ENCODE data around the gene PFKFB4.

Gene PFKFB4

DNA sequence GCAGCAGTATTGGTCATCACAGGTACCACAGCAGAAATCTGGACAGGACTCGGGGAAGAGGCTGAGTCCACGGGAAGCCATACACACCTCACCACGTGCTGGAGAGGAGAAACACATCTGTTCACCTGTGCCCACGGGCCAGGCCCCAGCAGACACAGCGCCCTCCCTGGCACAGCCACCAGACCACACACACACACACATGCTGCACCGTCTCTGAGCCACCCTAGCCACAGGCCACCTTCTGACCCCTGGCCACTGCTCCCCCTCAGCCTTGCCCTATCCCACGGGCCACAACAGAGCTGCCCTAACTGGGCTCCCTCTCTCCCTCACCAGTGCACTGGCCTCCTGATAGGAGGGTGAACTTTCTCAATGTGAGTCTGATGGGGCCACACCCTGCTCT, 55.4 kb downstream of the PFKFB4 start:
- Histone ChIP-seq H3K9ac (ENCODE audit: low read depth, low read length) (no peak overlapping the region), H2AFZ (ENCODE audit: low read depth, low read length) (no peak overlapping the region), H3K27me3 (ENCODE audit: insufficient read depth, low read length, poor library complexity) (peaks cover 11% of the 10 kb centered on the region), H3K4me1 (ENCODE audit: insufficient read depth, low read length) (no peaks in the 10 kb centered on the region), H3K27ac (ENCODE audit: low read length) (no peak overlapping the region), H3K9me3 (ENCODE audit: insufficient read depth, low read length, severe bottlenecking) (no peaks in the 10 kb centered on the region), H3K4me3 (ENCODE audit: low read depth in 1 of 2, low read length in 2 of 2) (no peak overlapping the region), H4K20me1 (ENCODE audit: insufficient read depth, low read length) (peaks cover 15% of the 10 kb centered on the region; the same call in 1 of the 2 replicates), H3K4me2 (ENCODE audit: insufficient read depth, low read length) (no peak overlapping the region), H3K36me3 (ENCODE audit: insufficient read depth, low read length) (no peaks in the 10 kb centered on the region), H3K79me2 (ENCODE audit: insufficient read depth, low read length) (no peaks in the 10 kb centered on the region)
- no peak for ATAC-seq (ENCODE audit: insufficient read depth, low read depth)
- DNase-seq = no peak
- no peak for TF ChIP-seq CTCF (IDR thresholded peaks at IDR 0.05; ENCODE audit: borderline replicate concordance, extremely low read depth, low read length, poor library complexity, severe bottlenecking)
- TF ChIP-seq EZH2 (IDR thresholded peaks at IDR 0.05; ENCODE audit: borderline replicate concordance, low read depth, low read length, severe bottlenecking) = no peak

DNA sequence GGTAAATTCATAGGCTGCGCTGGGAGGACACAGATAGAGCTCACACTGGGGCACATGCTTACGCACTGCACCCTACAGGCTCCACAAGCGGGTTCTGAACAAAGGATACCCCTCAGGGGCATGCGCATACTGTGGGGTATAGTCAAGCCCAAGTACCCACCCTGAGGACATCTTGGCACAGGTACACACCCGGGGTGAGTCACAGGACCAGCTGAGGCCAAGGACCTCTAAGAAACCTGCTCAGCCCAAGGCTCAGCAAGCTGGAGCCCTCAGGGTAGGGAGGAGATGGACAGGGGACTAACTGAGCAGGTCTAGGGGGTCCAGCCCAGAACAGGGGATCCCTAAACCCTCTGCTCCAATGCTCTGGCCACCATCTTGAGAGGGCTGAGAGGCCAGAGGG, 55.9 kb downstream of the PFKFB4 start:
- Histone ChIP-seq H3K4me3 (ENCODE audit: low read depth in 1 of 2, low read length in 2 of 2) (no peak overlapping the region), H4K20me1 (ENCODE audit: insufficient read depth, low read length) (peaks cover 15% of the 10 kb centered on the region; the same call in 1 of the 2 replicates), H3K27ac (ENCODE audit: low read length) (no peak overlapping the region), H3K9ac (ENCODE audit: low read depth, low read length) (no peak overlapping the region), H3K36me3 (ENCODE audit: insufficient read depth, low read length) (no peaks in the 10 kb centered on the region), H3K9me3 (ENCODE audit: insufficient read depth, low read length, severe bottlenecking) (no peaks in the 10 kb centered on the region), H3K79me2 (ENCODE audit: insufficient read depth, low read length) (no peaks in the 10 kb centered on the region), H3K4me1 (ENCODE audit: insufficient read depth, low read length) (no peaks in the 10 kb centered on the region), H2AFZ (ENCODE audit: low read depth, low read length) (no peak overlapping the region), H3K4me2 (ENCODE audit: insufficient read depth, low read length) (no peak overlapping the region), H3K27me3 (ENCODE audit: insufficient read depth, low read length, poor library complexity) (peaks cover 11% of the 10 kb centered on the region)
- no peak for TF ChIP-seq EZH2 (IDR thresholded peaks at IDR 0.05; ENCODE audit: borderline replicate concordance, low read depth, low read length, severe bottlenecking)
- TF ChIP-seq CTCF (IDR thresholded peaks at IDR 0.05; ENCODE audit: borderline replicate concordance, extremely low read depth, low read length, poor library complexity, severe bottlenecking) = no peak
- no peak for ATAC-seq (ENCODE audit: insufficient read depth, low read depth)
- DNase-seq = no peak

- no peak overlapping the region for H3K9ac ChIP-seq (ENCODE audit: low read depth, low read length)
- ATAC-seq (ENCODE audit: insufficient read depth, low read depth) = no peak
- no peaks in the 10 kb centered on the region for H3K79me2 ChIP-seq (ENCODE audit: insufficient read depth, low read length)
- H3K27me3 ChIP-seq (ENCODE audit: insufficient read depth, low read length, poor library complexity) = no peaks in the 10 kb centered on the region
- H3K36me3 ChIP-seq (ENCODE audit: insufficient read depth, low read length) = no peaks in the 10 kb centered on the region
- TF ChIP-seq CTCF (IDR thresholded peaks at IDR 0.05; ENCODE audit: borderline replicate concordance, extremely low read depth, low read length, poor library complexity, severe bottlenecking) (no peak), EZH2 (IDR thresholded peaks at IDR 0.05; ENCODE audit: borderline replicate concordance, low read depth, low read length, severe bottlenecking) (no peak)
- no peak overlapping the region for H2AFZ ChIP-seq (ENCODE audit: low read depth, low read length)
- H3K27ac ChIP-seq (ENCODE audit: low read length) = no peak overlapping the region
- no peaks in the 10 kb centered on the region for H3K4me1 ChIP-seq (ENCODE audit: insufficient read depth, low read length)
- no peaks in the 10 kb centered on the region for H4K20me1 ChIP-seq (ENCODE audit: insufficient read depth, low read length)
- no peak overlapping the region for H3K4me2 ChIP-seq (ENCODE audit: insufficient read depth, low read length)
- H3K4me3 ChIP-seq (ENCODE audit: low read depth in 1 of 2, low read length in 2 of 2) = no peak overlapping the region
- H3K9me3 ChIP-seq (ENCODE audit: insufficient read depth, low read length, severe bottlenecking) = no peaks in the 10 kb centered on the region
- DNase-seq = no peak
Observed at GRCh38 chr3:48493203-48493501, 63.5 kb downstream of the PFKFB4 start.
